GM20000 (cell line): ENCODE measurements around the gene DDHD1.
"Not testable (repeated sequence)": the region's sequence is repeated elsewhere in the genome, so short reads cannot be mapped to it uniquely, and the experiment has no call there.

Experiments
- DNase-seq: peaks from one replicate; pipeline ENCODE4 v3.0.0; 2012; ENCODE audit warnings: low spot score
- CTCF ChIP-seq: IDR thresholded peaks from 2 replicates; pipeline ENCODE4 v1.5.1; 2012; ENCODE audit warnings: mild to moderate bottlenecking, control low read depth; ENCODE audit errors: extremely low read depth, missing control alignments

The DDHD1 gene

GRCh38 chr14:53093206-53093605, 59.9 kb downstream of the DDHD1 start:
- TF ChIP-seq CTCF: no peak
- DNase-seq: no peak

GRCh38 chr14:53090853-53091252, 62.3 kb downstream of the DDHD1 start:
- no peak for DNase-seq

GRCh38 chr14:53084954-53085353, 68.2 kb downstream of the DDHD1 start:
- not testable (repeated sequence) for DNase-seq

More at GRCh38 chr14:53090853-53091252, 62.3 kb downstream of the DDHD1 start:
- TF ChIP-seq CTCF: no peak

GRCh38 chr14:53064475-53064874, 88.6 kb downstream of the DDHD1 start:
- TF ChIP-seq CTCF: no peak
- DNase-seq: no peak

- no peak for DNase-seq
- TF ChIP-seq CTCF: no peak
These were observed 90.3 kb downstream of the DDHD1 start for GRCh38 chr14:53062856-53063255.

- no peak for TF ChIP-seq CTCF
- no peak for DNase-seq
These were observed 93.1 kb downstream of the DDHD1 start for GRCh38 chr14:53060046-53060445.

GRCh38 chr14:53055003-53055402, 98.1 kb downstream of the DDHD1 start:
- peak; percentile 31 for TF ChIP-seq CTCF
- peak; percentile 32 for DNase-seq

GRCh38 chr14:53054457-53054856, 98.7 kb downstream of the DDHD1 start:
- no peak for TF ChIP-seq CTCF
- no peak for DNase-seq
